H9 (cell line): ENCODE data around the gene VPS4A. TPM values are rescaled to one million over a fixed set of nuclear protein-coding genes. Genes with fewer than 3 reads are reported as not detected.

Experiments used
- DNase-seq: peaks from one replicate; pipeline ENCODE4 v3.0.0-alpha.2; 2017
- H2AFZ ChIP-seq: one replicate; pipeline ENCODE4 v1.6.1; 2013; ENCODE audit warnings: mild to moderate bottlenecking, low read length, control low read depth, moderate library complexity
- H2AK5ac ChIP-seq: 2 replicates; pipeline ENCODE4 v1.6.1; 2013; ENCODE audit warnings: low read length, control low read depth, mixed read lengths; ENCODE audit not compliant: insufficient read length
- H2BK120ac ChIP-seq: one replicate; pipeline ENCODE4 v1.6.1; 2013; ENCODE audit warnings: low read depth, mild to moderate bottlenecking, low read length, control low read depth, inconsistent platforms; ENCODE audit not compliant: poor library complexity, severe bottlenecking
- H2BK12ac ChIP-seq: 2 replicates; pipeline ENCODE4 v1.6.1; 2013; ENCODE audit warnings: low read length, control low read depth, mixed read lengths, low read depth; ENCODE audit not compliant: insufficient read length
- H2BK15ac ChIP-seq: 2 replicates; pipeline ENCODE4 v1.6.1; 2013; ENCODE audit warnings: low read depth, low read length, control low read depth
- H2BK20ac ChIP-seq: one replicate; pipeline ENCODE4 v1.6.1; 2013; ENCODE audit warnings: low read depth, mild to moderate bottlenecking, low read length, control low read depth, inconsistent platforms; ENCODE audit not compliant: poor library complexity, severe bottlenecking
- H2BK5ac ChIP-seq: 2 replicates; pipeline ENCODE4 v1.6.1; 2013; ENCODE audit warnings: low read length, control low read depth, mixed read lengths; ENCODE audit not compliant: insufficient read length
- H3K14ac ChIP-seq: 2 replicates; pipeline ENCODE4 v1.6.1; 2013; ENCODE audit warnings: low read length, control low read depth; ENCODE audit not compliant: insufficient read depth
- H3K18ac ChIP-seq: 2 replicates; pipeline ENCODE4 v1.6.1; 2013; ENCODE audit warnings: low read depth, mild to moderate bottlenecking, mixed read lengths, low read length, control low read depth; ENCODE audit not compliant: insufficient read length
- H3K23ac ChIP-seq: 2 replicates; pipeline ENCODE4 v1.6.1; 2013; ENCODE audit warnings: low read length, control low read depth, mixed read lengths, low read depth; ENCODE audit not compliant: insufficient read length
- H3K23me2 ChIP-seq: 2 replicates; pipeline ENCODE4 v1.6.1; 2013; ENCODE audit warnings: low read depth, mild to moderate bottlenecking, mixed read lengths, low read length, control low read depth; ENCODE audit not compliant: insufficient read length, poor library complexity, severe bottlenecking
- H3K27ac ChIP-seq: 2 replicates; pipeline ENCODE4 v1.5.1; 2013; ENCODE audit warnings: low read length, control low read depth, mixed read lengths, low read depth; ENCODE audit not compliant: insufficient read length
- H3K27me3 ChIP-seq: 2 replicates; pipeline ENCODE4 v1.6.1; 2013; ENCODE audit warnings: low read length, control low read depth, inconsistent platforms; ENCODE audit not compliant: insufficient read depth
- H3K4ac ChIP-seq: 2 replicates; pipeline ENCODE4 v1.6.1; 2013; ENCODE audit warnings: low read depth, mild to moderate bottlenecking, control low read depth, inconsistent platforms, low read length, moderate library complexity
- H3K4me1 ChIP-seq: 2 replicates; pipeline ENCODE4 v1.6.1; 2013; ENCODE audit warnings: low read length, control low read depth, inconsistent platforms; ENCODE audit not compliant: insufficient read depth
- H3K4me2 ChIP-seq: 2 replicates; pipeline ENCODE4 v1.6.1; 2013; ENCODE audit warnings: low read length, control low read depth, mixed read lengths; ENCODE audit not compliant: insufficient read length, insufficient read depth
- H3K56ac ChIP-seq: 2 replicates; pipeline ENCODE4 v1.6.1; 2013; ENCODE audit warnings: low read depth, mild to moderate bottlenecking, mixed read lengths, low read length, control low read depth; ENCODE audit not compliant: insufficient read length
- H3K79me1 ChIP-seq: 2 replicates; pipeline ENCODE4 v1.6.1; 2013; ENCODE audit warnings: low read depth, mild to moderate bottlenecking, moderate library complexity, low read length, control low read depth, inconsistent platforms; ENCODE audit not compliant: insufficient read depth, poor library complexity, severe bottlenecking
- H3K79me2 ChIP-seq: 2 replicates; pipeline ENCODE4 v1.6.1; 2013; ENCODE audit warnings: low read length, control low read depth, inconsistent platforms; ENCODE audit not compliant: insufficient read depth
- H3K9ac ChIP-seq: 2 replicates; pipeline ENCODE4 v1.6.1; 2013; ENCODE audit warnings: low read length, control low read depth, mixed read lengths; ENCODE audit not compliant: insufficient read length; ENCODE audit errors: extremely low read depth
- H3K9me3 ChIP-seq: one replicate; pipeline ENCODE4 v1.6.1; 2013; ENCODE audit warnings: low read depth, low read length, inconsistent platforms; ENCODE audit not compliant: control insufficient read depth
- H3T11ph ChIP-seq: one replicate; pipeline ENCODE4 v1.6.1; 2013; ENCODE audit warnings: mild to moderate bottlenecking, low read length, control low read depth, inconsistent platforms
- H4K20me1 ChIP-seq: one replicate; pipeline ENCODE4 v1.6.1; 2013; ENCODE audit not compliant: control insufficient read depth, insufficient read length, insufficient read depth
- H4K5ac ChIP-seq: 2 replicates; pipeline ENCODE4 v1.6.1; 2013; ENCODE audit warnings: low read depth, mild to moderate bottlenecking, mixed read lengths, low read length, control low read depth; ENCODE audit not compliant: insufficient read length
- H4K8ac ChIP-seq: replicated peaks from 2 replicates; pipeline ENCODE4 v1.6.1; 2013; ENCODE audit warnings: low read length, control low read depth, mixed read lengths, low read depth; ENCODE audit not compliant: insufficient read length
- H4K91ac ChIP-seq: 2 replicates; pipeline ENCODE4 v1.6.1; 2013; ENCODE audit warnings: low read depth, mild to moderate bottlenecking, moderate library complexity, mixed read lengths, low read length, control low read depth; ENCODE audit not compliant: insufficient read length
- H3K27ac Mint-ChIP-seq, 3 experiments: 2 replicates in 2 of 3; 3 replicates in 1 of 3; pipeline ENCODE4 v1.8.0; 2020 to 2021; ENCODE audit warnings: mixed read lengths in 3 of 3, mild to moderate bottlenecking in 1 of 3, moderate library complexity in 1 of 3
- H3K27me3 Mint-ChIP-seq: 2 replicates; pipeline ENCODE4 v1.8.0; 2021; ENCODE audit warnings: low read depth, mild to moderate bottlenecking, moderate library complexity, mixed read lengths
- H3K36me3 Mint-ChIP-seq, 3 experiments: 2 replicates in 2 of 3; 3 replicates in 1 of 3; pipeline ENCODE4 v1.8.0; 2020 to 2021; ENCODE audit warnings: low read depth in 3 of 3, mixed read lengths in 3 of 3; ENCODE audit not compliant: insufficient read depth in 1 of 3
- H3K4me1 Mint-ChIP-seq, 2 experiments: 2 replicates each; pipeline ENCODE4 v1.8.0; 2020; ENCODE audit warnings: mixed read lengths in 2 of 2
- H3K4me3 Mint-ChIP-seq, 2 experiments: 2 replicates in 1 of 2; 3 replicates in 1 of 2; pipeline ENCODE4 v1.8.0; 2020 to 2021; ENCODE audit warnings: mild to moderate bottlenecking in 2 of 2, mixed read lengths in 2 of 2, moderate library complexity in 1 of 2
- H3K9me3 Mint-ChIP-seq, 2 experiments: 2 replicates in 1 of 2; 3 replicates in 1 of 2; pipeline ENCODE4 v1.8.0; 2020; ENCODE audit warnings: mild to moderate bottlenecking in 2 of 2, mixed read lengths in 2 of 2, moderate library complexity in 1 of 2
- WGBS: extraction: QIAGEN DNeasy Blood & Tissue Kit; methylation state at CpG from one replicate; pipeline ENCODE4 v1.1.7; 2013; ENCODE audit warnings: missing lambda C conversion rate, low lambda C conversion rate, mixed read lengths; ENCODE audit not compliant: insufficient read length; ENCODE audit errors: extremely low coverage; 5-methylcytosine and 5-hydroxymethylcytosine counted together
- total RNA-seq: library from RNA; stranded (reverse); gene quantifications from 2 replicates; pipeline ENCODE4 v1.2.1, GENCODE V29; 2021
- TF ChIP-seq, protein P1 (sequence below): fragments of 200-600 bp; sonication (generic); conservative IDR thresholded peaks from 3 replicates; pipeline ENCODE4 v1.8.0; 2021; ENCODE audit warnings: antibody characterized with exemption, mild to moderate bottlenecking

Gene VPS4A
- total RNA-seq, 1 experiment from 2014 or later, result 27.1 TPM

- Histone ChIP-seq H2AFZ (no peak overlapping the region), H3K4me1 (no peaks in the 10 kb centered on the region), H3K79me1 (no peaks in the 10 kb centered on the region), H2BK15ac (no peak overlapping the region), H4K5ac (no peak overlapping the region), H2BK120ac (no peak overlapping the region), H3T11ph (no peak overlapping the region), H4K8ac (no peak overlapping the region), H2BK12ac (no peak overlapping the region), H3K23me2 (no peaks in the 10 kb centered on the region), H3K9me3 (no peaks in the 10 kb centered on the region), H3K79me2 (no peaks in the 10 kb centered on the region), H3K27me3 (no peaks in the 10 kb centered on the region), H2BK5ac (no peak overlapping the region), H3K14ac (no peak overlapping the region), H4K20me1 (no peaks in the 10 kb centered on the region), H3K56ac (no peak overlapping the region), H2BK20ac (no peak overlapping the region), H2AK5ac (no peak overlapping the region), H3K4me2 (no peak overlapping the region), H3K23ac (no peak overlapping the region), H3K4ac (no peak overlapping the region), H3K9ac (no peak overlapping the region), H4K91ac (no peak overlapping the region), H3K18ac (no peak overlapping the region), H3K27ac (no peak overlapping the region)
- no peak overlapping the region; a peak in 1 of 5 replicates for H3K4me3 Mint-ChIP-seq
- H3K27me3 Mint-ChIP-seq, result no peaks in the 10 kb centered on the region
- TF ChIP-seq, protein P1, sequence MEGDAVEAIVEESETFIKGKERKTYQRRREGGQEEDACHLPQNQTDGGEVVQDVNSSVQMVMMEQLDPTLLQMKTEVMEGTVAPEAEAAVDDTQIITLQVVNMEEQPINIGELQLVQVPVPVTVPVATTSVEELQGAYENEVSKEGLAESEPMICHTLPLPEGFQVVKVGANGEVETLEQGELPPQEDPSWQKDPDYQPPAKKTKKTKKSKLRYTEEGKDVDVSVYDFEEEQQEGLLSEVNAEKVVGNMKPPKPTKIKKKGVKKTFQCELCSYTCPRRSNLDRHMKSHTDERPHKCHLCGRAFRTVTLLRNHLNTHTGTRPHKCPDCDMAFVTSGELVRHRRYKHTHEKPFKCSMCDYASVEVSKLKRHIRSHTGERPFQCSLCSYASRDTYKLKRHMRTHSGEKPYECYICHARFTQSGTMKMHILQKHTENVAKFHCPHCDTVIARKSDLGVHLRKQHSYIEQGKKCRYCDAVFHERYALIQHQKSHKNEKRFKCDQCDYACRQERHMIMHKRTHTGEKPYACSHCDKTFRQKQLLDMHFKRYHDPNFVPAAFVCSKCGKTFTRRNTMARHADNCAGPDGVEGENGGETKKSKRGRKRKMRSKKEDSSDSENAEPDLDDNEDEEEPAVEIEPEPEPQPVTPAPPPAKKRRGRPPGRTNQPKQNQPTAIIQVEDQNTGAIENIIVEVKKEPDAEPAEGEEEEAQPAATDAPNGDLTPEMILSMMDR, result no peak
- H3K27ac Mint-ChIP-seq, result peak overlapping the region in 2 of 3 experiments; percentile 8 to 36; a peak in 1 of 7 replicates
- WGBS, result no CpG with 5 or more reads among the region's 6 CpGs
- DNase-seq, result no peak
- no peaks in the 10 kb centered on the region for H3K4me1 Mint-ChIP-seq
- no peaks in the 10 kb centered on the region for H3K9me3 Mint-ChIP-seq
- peaks cover 3 to 29% (median 20%) of the 10 kb centered on the region in 3 experiments; a peak in 6 of 7 replicates for H3K36me3 Mint-ChIP-seq
Measured at GRCh38 chr16:69346683-69347082, 35.5 kb downstream of the VPS4A start.
